ENCODE results near the gene LGI1. TPM values are rescaled to one million over a fixed set of nuclear protein-coding genes. Genes with fewer than 3 reads are reported as not detected.

The LGI1 gene
- total RNA-seq, result not detected in 2 replicates

DNA sequence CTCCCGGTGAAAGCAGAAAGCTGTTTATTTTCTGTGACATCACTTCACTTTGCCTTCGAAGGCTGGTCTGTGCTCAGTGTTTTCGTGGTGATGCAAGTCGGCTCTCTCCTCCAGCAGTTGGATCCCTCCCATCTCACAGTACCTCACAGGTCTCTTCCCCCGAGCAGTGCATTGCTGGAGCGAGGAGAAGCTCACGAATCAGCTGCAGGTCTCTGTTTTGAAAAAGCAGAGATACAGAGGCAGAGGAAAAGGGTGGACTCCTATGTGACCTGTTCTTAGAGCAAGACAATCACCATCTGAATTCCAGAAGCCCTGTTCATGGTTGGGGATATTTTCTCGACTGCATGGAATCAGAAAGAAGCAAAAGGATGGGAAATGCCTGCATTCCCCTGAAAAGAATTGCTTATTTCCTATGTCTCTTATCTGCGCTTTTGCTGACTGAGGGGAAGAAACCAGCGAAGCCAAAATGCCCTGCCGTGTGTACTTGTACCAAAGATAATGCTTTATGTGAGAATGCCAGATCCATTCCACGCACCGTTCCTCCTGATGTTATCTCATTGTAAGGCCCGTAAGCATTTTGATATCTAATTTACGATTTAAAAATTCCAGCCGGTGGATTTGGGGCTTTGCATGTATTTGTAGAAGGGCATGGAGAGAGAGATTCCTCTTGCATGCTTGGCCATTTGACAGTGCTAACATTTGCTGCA, at the start of gene LGI1:
Gene LGI1, plus strand, starts transcription at position 136 of the 707 bp plus-strand sequence. Its CDS starts 209 bp downstream, at position 345.

Other genes starting within 250 kb of the LGI1 start
- gene FFAR4, start 191.3 kb upstream of the LGI1 start, total RNA-seq, result not detected in 2 replicates
- gene RBP4, start 156.7 kb upstream of the LGI1 start, total RNA-seq, result not detected in 2 replicates
- gene PDE6C, start 145.4 kb upstream of the LGI1 start, total RNA-seq, result not detected in 2 replicates
- gene FRA10AC1, start 55.3 kb upstream of the LGI1 start, total RNA-seq, result 1.9 and 15.2 TPM in 2 replicates
- 1.9 and 4.9 TPM in 2 replicates for gene SLC35G1, start 136.0 kb downstream of the LGI1 start, total RNA-seq
- gene PLCE1, start 236.0 kb downstream of the LGI1 start, total RNA-seq, result 0.16 and 9.3 TPM in 2 replicates

Data from bladder microvascular endothelial cell (primary cell).